ENCODE measurements around the gene TNNI2.
"Not testable (repeated sequence)": the region's sequence is repeated elsewhere in the genome, so short reads cannot be mapped to it uniquely, and the experiment has no call there.

The TNNI2 gene

GRCh38 chr11:1870721-1871466 is 32.1 kb downstream of the TNNI2 start:
- no peak for FAIRE-seq
- DNase-seq (ENCODE audit: insufficient read length, low spot score), result no peak

- FAIRE-seq, result no peak
- DNase-seq (ENCODE audit: insufficient read length, low spot score), result no peak
Observed at GRCh38 chr11:1871531-1871930, 32.8 kb downstream of the TNNI2 start.

DNA sequence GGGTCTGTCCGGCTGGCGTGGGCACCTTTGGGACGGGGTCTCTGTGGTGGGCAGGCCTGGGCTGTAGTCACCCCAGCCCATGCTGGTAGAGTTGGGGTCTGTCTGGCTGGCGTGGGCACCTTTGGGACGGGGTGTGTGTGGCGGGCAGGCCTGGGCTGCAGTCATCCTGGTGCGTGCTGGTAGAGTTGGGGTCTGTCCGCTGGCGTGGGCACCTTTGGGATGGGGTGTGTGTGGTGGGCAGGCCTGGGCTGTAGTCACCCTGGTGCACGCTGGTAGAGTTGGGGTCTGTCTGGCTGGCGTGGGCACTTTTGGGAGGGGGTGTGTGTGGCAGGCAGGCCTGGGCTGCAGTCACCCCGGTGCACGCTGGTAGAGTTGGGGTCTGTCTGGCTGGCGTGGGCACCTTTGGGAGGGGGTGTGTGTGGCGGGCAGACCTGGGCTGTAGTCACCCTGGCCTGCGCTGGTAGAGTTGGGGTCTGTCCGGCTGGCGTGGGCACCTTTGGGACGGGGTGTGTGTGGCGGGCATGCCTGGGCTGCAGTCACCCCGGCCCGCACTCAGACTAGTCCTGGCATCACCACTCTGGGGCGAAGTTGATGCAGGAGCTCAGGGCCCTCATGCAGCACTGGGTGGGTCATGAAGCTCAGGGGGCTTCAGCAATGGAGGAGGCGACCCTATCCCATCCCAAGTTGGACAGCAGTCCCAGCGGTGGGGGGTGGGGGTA is 33.6 kb downstream of the TNNI2 start:
- DNase-seq (ENCODE audit: insufficient read length, low spot score), result no peak

DNA sequence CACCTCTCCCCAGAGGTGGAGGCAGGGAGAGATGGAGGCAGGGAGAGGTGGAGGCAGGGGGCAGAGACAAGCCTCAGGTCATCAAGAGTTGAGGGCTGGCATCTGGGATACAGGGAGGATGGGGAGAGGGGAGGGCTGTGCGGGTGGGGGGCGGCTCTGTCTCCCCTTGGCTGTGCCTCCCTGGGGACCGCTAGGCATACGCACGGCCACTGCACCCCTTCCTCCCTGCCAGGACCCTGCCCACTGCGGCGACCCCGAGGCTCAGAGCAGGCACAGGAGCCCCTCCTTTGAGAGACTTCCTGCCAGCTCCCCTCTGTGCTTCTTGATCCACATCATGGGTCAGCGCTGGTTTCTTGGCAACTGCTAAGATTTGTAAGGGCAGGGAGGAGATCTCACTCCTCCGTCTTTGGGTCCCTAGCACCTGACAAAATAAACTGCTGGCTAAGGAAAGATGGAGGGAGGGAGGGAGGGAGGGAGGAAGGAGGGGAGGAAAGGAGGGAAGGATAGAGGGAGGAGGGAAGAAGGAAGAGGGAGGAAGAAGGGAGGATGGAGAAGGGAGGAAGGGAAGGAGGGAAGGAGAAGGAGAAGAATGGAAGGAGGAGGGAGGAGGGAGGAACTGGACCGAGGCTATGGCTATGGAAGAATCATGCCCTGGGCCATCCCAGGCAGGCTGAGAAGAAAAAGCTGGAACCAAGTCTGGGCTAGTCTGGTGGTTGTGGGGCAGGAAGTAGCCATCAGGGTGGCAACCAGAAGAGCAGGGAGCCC is 34.4 kb downstream of the TNNI2 start:
- no peak for DNase-seq (ENCODE audit: insufficient read length, low spot score)
- FAIRE-seq, result no peak

More for the DNA sequence above, 33.6 kb downstream of the TNNI2 start:
- no peak for FAIRE-seq

DNA sequence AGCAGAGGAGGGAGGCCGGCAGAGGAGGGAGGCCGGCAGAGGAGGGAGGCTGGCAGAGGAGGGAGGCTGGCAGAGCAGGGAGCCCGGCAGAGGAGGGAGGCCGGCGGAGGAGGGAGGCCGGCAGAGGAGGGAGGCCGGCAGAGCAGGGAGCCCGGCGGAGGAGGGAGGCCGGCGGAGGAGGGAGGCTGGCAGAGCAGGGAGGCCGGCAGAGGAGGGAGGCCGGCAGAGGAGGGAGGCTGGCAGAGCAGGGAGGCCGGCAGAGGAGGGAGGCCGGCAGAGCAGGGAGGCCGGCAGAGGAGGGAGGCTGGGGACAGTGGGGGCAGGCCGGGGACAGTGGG is 35.0 kb downstream of the TNNI2 start:
- DNase-seq (ENCODE audit: insufficient read length, low spot score); FAIRE-seq: not testable (repeated sequence)

- FAIRE-seq; DNase-seq (ENCODE audit: insufficient read length, low spot score): not testable (repeated sequence)
Observed at GRCh38 chr11:1874441-1875092, 35.8 kb downstream of the TNNI2 start.

DNA sequence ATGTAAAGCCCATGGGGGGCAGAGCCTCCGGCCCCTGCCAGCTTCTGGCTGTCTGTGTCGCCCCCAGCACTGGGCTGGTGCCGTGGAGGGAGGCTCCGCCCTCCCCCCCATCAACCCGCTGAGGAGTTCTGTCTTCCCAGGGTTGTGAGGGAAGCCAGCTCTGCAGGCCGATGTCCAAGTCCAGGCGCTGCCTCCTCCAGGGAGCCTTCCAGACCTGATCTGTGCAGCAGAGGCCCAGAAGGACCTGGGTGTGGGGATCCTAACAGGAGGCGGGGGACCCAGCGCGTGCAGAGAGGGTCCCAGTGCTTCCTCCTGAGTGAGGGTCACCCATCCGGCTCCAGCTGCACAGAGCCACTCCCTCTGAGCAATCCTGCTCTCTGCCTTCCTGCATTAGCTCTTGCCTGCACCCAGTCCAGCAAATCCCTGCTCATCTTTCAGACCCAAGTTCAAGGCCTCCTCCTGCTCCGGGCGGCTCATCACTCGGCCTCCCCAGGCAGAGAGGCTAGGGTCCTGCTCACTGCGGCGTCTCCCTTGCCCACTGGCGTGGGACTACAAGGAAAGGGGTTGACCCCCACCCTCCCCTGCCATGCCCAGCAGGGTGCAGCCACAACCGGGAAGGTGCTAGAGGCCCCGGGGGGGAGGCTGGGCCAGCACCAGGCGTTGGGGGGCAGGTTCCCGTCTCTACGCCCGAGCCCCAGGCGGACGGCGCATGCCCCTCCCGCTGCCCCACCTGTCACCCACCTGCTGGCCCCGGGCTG is 36.5 kb downstream of the TNNI2 start:
- no peak for FAIRE-seq
- no peak for DNase-seq (ENCODE audit: insufficient read length, low spot score)

- FAIRE-seq; DNase-seq (ENCODE audit: insufficient read length, low spot score): not testable (repeated sequence)
Observed at GRCh38 chr11:1875851-1876301, 37.1 kb downstream of the TNNI2 start.

GRCh38 chr11:1876361-1877063 is 37.7 kb downstream of the TNNI2 start:
- FAIRE-seq, result peak; percentile 46
- peak; percentile 35 for DNase-seq (ENCODE audit: insufficient read length, low spot score)

DNA sequence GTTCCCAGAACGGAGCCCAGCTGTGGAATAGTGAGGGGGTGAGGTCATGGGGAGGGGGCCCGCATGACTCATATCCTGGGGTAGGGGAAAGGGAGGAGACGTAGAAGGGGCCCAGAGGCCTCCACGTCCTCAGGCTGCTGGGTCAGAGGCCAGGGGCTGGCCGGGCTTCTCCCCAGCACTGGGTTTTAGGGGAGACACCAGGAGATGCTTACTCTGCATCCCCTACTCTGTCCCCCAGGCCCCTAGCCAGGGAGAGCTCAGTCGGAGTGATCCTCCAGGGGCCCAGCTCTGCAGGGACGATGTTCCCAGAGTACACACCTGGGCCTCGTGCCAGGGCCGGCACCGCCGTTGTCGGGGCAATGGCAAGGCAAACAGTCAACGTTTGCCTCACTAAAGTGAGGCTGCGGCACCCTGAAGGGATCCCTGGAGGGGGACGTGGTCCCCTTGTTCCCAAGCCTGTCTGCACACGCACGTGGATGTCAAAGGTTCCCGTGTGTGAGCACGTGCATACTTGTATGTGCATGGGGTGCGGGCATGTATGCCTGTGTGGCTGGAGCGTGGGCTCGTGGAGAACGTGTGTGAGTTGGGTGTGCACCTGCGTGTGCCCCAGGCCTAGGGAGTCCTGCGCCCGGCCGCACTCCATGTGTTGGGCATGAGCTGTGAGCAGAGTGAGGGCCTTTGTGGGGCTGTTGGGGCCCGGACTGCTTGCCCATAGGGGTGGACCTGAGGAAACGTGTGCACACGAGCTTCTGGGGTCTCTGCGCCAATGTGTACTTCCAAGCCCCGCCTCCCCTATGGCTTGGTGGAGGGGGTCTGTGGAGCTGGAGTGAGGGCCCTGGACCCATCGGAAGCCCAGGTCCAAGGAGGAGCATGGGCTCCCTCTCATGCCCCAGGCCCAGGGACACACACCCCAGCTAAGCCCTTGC is 38.7 kb downstream of the TNNI2 start:
- DNase-seq (ENCODE audit: insufficient read length, low spot score) (no peak), FAIRE-seq (no peak)

DNA sequence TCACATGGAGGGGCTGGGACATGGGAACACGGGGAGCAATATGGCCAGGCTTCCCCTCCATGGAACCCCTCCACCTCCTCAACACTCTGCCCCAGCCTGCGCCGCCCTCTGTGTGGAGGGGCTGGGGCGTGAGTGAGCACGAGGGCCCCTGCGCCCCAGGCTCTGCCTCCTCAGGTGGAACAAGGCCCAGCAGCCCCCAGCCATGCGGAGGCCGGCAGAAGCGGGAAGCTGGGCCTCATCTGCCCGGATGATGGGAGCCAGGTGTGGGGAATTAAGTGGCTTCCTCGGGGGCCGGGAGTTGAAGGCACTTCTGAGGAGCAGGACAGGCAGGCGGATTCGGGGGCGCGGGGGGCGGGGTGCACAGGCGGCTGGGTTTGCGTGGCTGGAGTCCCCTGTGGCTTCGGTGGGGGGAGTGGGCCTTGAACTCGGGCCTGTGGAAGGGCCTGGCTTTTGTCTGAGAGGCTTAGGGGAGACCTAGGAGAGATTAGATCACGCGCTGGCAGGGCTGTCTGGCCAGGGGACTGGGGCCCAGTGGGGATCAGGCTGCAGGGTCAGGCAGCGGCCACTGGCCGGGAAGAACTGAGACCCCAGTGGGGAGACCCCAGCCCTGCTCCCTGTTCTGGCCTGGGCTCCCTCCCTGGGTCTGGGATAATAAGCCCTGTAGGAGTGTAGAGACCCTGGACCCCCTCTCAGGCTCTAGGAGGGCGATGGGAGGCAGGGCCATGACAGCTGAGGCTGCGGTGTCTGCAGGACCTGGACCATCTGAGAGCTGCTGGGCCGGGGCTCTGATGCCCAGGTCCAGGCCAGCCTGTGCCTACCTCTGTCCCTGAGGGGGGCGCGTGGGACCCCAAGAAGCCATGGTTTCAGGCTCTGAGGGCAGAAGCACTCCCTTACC is 39.6 kb downstream of the TNNI2 start:
- FAIRE-seq (no peak), DNase-seq (ENCODE audit: insufficient read length, low spot score) (no peak)

DNA sequence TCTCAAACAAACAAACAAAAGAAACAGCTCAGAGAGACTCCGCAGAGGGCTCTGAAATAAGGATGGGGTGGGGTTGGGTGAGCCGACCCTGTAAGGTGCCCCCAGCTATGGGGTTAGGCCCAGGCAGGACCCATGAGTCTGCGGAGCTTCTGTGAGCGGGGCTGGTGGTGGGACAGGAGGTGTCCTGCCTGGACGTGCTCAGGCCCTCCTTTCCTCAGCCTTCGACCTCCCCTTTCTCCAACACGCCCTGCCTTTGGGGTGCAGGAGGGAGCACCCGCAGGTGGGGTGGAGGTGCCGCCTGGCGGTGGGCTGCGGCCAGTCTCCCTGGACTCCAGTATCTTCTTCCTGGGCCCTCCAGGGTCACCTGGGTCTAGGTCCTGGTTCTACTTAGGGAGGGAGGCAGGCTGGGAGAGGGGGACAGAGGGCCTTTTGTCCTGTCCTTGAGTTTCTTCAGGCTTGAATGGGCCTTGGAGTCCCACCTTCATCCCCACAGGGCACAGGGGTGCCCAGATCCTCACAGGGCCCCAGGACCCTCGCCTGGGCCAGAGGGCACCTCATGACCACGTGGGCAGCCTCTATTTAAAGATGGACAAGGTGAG is 40.7 kb downstream of the TNNI2 start:
- no peak for DNase-seq (ENCODE audit: insufficient read length, low spot score)

DNA sequence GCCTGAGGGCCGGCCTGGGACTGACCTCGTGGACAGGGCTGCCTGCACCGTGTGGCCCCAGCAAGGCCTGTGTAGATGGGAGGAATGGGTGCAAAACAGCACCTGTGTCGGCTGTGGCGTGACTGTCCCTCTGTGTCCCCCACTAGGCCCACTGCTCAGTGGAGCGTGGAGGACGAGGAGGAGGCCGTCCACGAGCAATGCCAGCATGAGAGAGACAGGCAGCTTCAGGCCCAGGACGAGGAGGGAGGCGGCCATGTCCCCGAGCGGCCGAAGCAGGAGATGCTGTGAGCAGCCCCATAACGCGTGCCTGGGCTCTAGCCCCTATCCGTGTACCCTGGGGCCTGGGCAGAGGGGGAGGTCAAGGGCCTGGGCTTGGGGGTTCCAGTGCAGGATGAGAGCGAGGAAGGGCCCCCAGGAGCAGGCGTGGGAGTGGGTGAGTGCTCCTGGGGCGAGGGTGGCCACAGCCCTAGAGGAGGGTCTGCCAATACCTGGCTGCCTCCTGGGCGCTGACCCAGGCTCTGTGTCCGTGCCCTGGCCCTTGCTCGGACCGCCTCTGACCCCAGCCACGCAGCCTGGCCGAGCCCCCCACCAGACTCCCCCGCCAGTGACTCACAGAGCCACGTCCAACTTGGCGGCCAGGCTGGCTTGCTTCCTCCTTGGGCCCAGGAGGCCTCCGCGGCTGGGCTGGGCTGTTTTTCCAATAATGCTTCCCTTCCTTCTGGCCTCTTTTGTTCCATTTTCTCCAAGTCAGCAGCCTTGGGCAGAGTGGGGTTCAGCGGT is 41.4 kb downstream of the TNNI2 start:
- DNase-seq (ENCODE audit: insufficient read length, low spot score), result no peak
- FAIRE-seq, result no peak

More for the DNA sequence above, 40.7 kb downstream of the TNNI2 start:
- FAIRE-seq, result no peak

DNA sequence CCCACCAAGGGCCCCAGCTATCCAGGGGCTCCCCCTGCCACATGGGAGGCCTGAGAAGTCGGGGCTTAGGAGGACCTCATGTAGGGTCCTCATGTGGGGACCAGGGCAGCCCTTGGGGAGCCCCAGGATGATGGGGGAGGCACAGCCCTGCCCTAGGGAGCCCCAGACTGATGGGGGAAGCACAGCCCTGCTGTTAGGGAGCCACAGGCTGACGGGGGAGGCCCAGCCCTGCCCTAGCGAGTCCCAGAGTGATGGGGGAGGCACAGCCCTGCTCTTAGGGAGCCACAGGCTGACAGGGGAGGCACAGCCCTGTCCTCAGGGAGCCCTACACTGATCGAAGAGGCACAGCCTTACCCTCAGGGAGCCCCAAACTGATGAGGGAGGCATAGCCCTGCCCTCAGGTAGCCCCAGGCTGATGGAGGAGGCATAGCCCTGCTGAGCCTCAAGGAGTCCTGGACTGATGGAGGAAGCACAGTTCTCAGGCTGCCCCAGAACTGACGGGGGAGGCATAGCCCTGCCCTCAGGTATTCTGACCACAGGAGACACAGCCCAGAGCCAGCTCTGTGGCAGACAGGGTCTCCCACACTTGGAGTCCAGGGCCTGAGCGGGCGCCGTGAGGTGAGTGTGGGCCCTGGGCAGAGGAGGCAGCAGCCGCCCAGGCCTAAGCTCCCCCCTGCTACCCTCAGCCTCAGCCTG is 42.1 kb downstream of the TNNI2 start:
- no peak for DNase-seq (ENCODE audit: insufficient read length, low spot score)
- FAIRE-seq, result no peak

DNA sequence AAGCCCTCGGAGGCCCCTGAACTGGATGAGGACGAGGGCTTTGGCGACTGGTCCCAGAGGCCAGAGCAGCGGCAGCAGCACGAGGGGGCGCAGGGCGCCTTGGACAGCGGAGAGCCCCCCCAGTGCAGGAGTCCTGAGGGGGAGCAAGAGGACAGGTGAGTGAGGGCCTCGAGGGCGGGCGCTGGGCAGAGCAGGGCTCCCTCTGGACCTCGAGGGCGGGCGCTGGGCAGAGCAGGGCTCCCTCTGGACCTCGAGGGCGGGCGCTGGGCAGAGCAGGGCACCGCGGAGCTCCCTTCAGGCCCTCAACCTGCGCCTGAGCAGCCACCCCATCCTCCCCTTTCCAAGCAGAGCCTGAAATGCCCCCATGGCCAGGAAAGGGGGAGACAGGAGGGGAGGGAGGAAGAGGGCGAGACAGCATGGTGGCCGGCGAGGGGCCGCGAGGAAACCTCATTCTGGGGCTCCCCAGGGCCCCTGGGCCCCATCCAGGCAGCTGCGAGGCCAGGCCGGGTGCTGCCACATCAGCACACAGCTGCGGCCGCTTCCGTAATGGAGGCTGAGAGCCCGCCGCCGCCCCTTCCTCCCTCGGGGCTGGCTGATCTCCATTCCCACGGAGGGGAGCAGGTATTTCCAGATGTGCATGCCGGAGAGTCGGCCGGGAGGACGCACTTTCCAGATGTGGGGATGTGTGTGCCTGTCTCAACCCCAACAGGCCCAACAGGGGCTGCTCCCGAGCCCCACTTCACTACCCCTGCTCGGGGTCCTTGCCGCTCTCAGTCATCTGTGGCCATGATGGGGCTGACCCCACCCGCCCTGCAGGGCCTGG is 42.9 kb downstream of the TNNI2 start:
- FAIRE-seq, result no peak
- no peak for DNase-seq (ENCODE audit: insufficient read length, low spot score)

Measured in HTR-8/SVneo (cell line).